Kidney (tissue), 14 donors: ENCODE results near the gene CEP85L. TPM values are rescaled to one million over a fixed set of nuclear protein-coding genes. Genes with fewer than 3 reads are reported as not detected.

Experiments used
- DNase-seq, 5 donors: peaks; one replicate each; pipeline ENCODE4 v3.0.0-alpha.2; 2013 to 2020
- FAIRE-seq: peaks from 2 replicates; lab custom pipeline; 2012; peaks lifted over from hg19 to GRCh38; lab: Jason Lieb, UNC
- H3K27ac ChIP-seq, 2 donors: one replicate each; pipeline ENCODE4 v1.7.0; 2013; ENCODE audit warnings: low read depth in 2 of 2, low read length in 2 of 2, inconsistent platforms in 1 of 2
- H3K27me3 ChIP-seq: one replicate; pipeline ENCODE4 v1.7.1; 2013; ENCODE audit warnings: low read length, inconsistent platforms; ENCODE audit not compliant: control insufficient read depth, insufficient read depth
- H3K36me3 ChIP-seq, 3 donors: one replicate each; pipeline versions ENCODE4 v1.7.0 to v1.7.1; 2013; ENCODE audit warnings: low read length in 3 of 3, control low read depth in 1 of 3, inconsistent platforms in 1 of 3; ENCODE audit not compliant: insufficient read depth in 3 of 3, control insufficient read depth in 2 of 3
- H3K4me1 ChIP-seq, 3 donors: one replicate each; pipeline versions ENCODE4 v1.7.0 to v1.7.1; 2013; ENCODE audit warnings: low read length in 3 of 3, inconsistent platforms in 1 of 3, low read depth in 1 of 3; ENCODE audit not compliant: control insufficient read depth in 2 of 3, insufficient read depth in 2 of 3
- H3K4me3 ChIP-seq, 3 donors: one replicate each; pipeline versions ENCODE4 v1.7.0 to v1.8.1; 2013; ENCODE audit warnings: low read length in 3 of 3, control low read depth in 1 of 3, inconsistent platforms in 1 of 3
- H3K9ac ChIP-seq, 3 donors: one replicate each; pipeline versions ENCODE4 v1.7.0 to v1.7.1; 2013; ENCODE audit warnings: low read length in 3 of 3, control low read depth in 1 of 3, inconsistent platforms in 1 of 3
- H3K9me3 ChIP-seq, 3 donors: one replicate each; pipeline versions ENCODE4 v1.7.0 to v1.7.1; 2013; ENCODE audit warnings: low read length in 3 of 3, control low read depth in 1 of 3, inconsistent platforms in 1 of 3; ENCODE audit not compliant: control insufficient read depth in 2 of 3, insufficient read depth in 1 of 3
- intact Hi-C: fragments of 100-400 bp; cut with DNase I; formaldehyde crosslinking; loops from one replicate; pipeline ENCODE4 v1.11.1; 2022
- polyA plus RNA-seq: library from polyadenylated mRNA; stranded (reverse); fragments of 350-450 nt; fragmentation: Illumina TruSeq; extraction: RNeasy Lipid Tissue Mini Kit (QIAGEN cat#74804); gene quantifications from one replicate; pipeline ENCODE4 v1.2.3, GENCODE V29; 2014; ENCODE audit warnings: low read depth, low replicate concordance; ENCODE audit not compliant: insufficient read depth
- total RNA-seq: library from RNA; stranded (reverse); fragmentation: NEBNext Ultra II Directional; extraction: Animal tissue kit (Norgen Biotek cat#: 25700); gene quantifications from one replicate; pipeline ENCODE4 v1.2.1, GENCODE V29; 2021
- TF ChIP-seq, protein P1 (sequence below): IDR thresholded peaks from 3 replicates; pipeline ENCODE4 v1.5.1; 2012; ENCODE audit warnings: mild to moderate bottlenecking, moderate library complexity, borderline replicate concordance; ENCODE audit not compliant: insufficient read depth; ENCODE audit errors: extremely low read depth
- donor health status: control.
- donor health status: control.
- donor health status: control.
- donor health status: control.
- donor health status: control.
- donor health status: DM: yes; HTN: yes; CAD: no.
- donor health status: Normal renal cell carcinoma (clear cell type).

The CEP85L gene
- total and polyA plus RNA-seq, 2 donors from 2014 or later, result 0.84 to 12.9 TPM

DNA sequence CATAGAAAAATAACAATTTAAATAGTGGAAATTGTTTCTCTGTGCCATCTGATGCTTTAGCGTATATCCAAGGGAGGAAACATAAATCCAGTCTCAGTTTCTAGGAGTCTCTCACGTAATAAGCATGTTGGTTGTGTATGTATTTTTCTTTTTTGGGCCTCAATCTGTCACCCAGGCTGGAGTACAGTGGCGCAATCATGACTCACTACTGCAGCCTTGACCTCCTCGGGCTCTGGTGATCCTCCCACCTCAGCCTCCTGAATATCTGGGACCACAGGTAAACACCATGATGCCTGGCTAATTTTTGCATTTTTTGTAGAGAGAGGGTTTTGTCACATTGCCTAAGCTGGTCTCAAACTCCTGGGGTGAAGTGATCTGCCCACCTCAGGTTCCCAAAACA lies 181.9 kb downstream of the CEP85L start:
- FAIRE-seq, result no peak
- DNase-seq, result no peak
- no peak overlapping the region for H3K9ac ChIP-seq
- TF ChIP-seq, protein P1, sequence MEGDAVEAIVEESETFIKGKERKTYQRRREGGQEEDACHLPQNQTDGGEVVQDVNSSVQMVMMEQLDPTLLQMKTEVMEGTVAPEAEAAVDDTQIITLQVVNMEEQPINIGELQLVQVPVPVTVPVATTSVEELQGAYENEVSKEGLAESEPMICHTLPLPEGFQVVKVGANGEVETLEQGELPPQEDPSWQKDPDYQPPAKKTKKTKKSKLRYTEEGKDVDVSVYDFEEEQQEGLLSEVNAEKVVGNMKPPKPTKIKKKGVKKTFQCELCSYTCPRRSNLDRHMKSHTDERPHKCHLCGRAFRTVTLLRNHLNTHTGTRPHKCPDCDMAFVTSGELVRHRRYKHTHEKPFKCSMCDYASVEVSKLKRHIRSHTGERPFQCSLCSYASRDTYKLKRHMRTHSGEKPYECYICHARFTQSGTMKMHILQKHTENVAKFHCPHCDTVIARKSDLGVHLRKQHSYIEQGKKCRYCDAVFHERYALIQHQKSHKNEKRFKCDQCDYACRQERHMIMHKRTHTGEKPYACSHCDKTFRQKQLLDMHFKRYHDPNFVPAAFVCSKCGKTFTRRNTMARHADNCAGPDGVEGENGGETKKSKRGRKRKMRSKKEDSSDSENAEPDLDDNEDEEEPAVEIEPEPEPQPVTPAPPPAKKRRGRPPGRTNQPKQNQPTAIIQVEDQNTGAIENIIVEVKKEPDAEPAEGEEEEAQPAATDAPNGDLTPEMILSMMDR, result no peak
- no peak overlapping the region for H3K4me3 ChIP-seq
- H3K4me1 ChIP-seq, result no peaks in the 10 kb centered on the region
- no peak overlapping the region for H3K27ac ChIP-seq
- H3K27me3 ChIP-seq, result no peaks in the 10 kb centered on the region
- intact Hi-C loops, result no loop called here
- H3K36me3 ChIP-seq, result peaks cover 0 to 8% (median 2%) of the 10 kb centered on the region in 3 donors
- H3K9me3 ChIP-seq, result no peaks in the 10 kb centered on the region

DNA sequence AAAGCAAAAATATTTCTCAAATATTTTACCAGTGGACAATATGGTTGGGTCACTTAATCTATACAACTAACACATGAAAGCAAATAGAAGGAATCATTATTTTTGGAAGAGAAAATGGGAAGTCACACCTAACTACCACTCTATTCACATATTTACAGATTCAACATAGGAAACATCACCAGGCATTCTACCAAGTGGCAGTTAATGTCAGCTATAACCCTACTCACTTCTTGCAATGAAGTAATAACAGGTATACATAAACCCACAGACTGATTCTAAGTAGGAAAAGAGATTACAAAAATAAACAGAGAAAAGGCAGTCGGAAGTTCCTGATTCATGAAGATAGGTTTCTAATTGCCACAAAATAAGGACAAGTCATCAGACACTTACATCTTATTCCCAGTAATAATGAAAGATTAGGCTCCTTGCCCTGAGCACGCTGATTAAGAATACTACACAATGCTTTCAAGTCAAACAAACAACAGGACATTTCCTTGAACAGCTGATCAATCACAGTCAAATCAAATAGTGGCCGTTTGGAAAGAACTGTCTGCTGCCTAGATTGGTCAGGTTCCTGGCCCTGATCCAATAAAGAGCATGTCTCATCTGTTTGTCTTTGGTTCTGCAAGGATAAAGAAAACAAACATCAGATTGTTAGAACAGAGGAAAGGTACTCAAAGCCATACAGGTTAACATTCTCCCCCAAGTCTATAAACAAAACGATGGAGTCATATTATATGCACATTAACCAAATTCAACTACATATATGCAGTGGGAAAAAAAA lies 182.5 kb downstream of the CEP85L start:
- H3K27ac ChIP-seq, result no peak overlapping the region
- H3K36me3 ChIP-seq, result peaks cover 0 to 8% (median 2%) of the 10 kb centered on the region in 3 donors
- TF ChIP-seq, protein P1, result no peak
- H3K9me3 ChIP-seq, result no peaks in the 10 kb centered on the region
- DNase-seq, result no peak
- H3K9ac ChIP-seq, result no peak overlapping the region
- H3K4me1 ChIP-seq, result no peaks in the 10 kb centered on the region
- FAIRE-seq, result no peak
- no peaks in the 10 kb centered on the region for H3K27me3 ChIP-seq
- no peak overlapping the region for H3K4me3 ChIP-seq
- intact Hi-C loops, result no loop called here

DNA sequence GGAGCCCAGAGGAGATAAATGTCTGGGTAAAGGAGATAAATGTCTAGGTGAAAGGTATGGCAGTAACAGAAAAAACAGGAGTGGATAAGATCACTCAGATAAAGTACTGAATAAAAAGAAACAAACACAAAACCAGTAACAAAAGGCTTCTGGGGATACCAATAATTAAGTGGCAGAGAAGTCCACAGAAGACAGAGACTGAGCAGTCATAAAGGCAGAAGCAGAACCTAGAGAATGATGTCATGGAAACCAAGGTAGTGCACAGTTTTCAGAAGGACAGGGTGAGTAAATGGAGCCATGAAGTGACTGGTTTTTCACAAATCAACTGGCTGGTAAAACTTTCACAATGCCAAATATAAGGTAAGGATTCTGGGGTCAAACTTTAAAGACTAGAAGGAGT lies 184.2 kb downstream of the CEP85L start:
- TF ChIP-seq, protein P1, result no peak
- intact Hi-C loops, result no loop called here
- Histone ChIP-seq H3K9ac (no peak overlapping the region), H3K4me3 (no peak overlapping the region), H3K27ac (no peak overlapping the region), H3K36me3 (peaks cover 0 to 8% (median 2%) of the 10 kb centered on the region in 3 donors), H3K9me3 (no peaks in the 10 kb centered on the region), H3K27me3 (no peaks in the 10 kb centered on the region), H3K4me1 (no peaks in the 10 kb centered on the region)
- no peak for FAIRE-seq
- no peak for DNase-seq
